ENCODE results near the gene MEIS2.

MEIS2 gene

DNA sequence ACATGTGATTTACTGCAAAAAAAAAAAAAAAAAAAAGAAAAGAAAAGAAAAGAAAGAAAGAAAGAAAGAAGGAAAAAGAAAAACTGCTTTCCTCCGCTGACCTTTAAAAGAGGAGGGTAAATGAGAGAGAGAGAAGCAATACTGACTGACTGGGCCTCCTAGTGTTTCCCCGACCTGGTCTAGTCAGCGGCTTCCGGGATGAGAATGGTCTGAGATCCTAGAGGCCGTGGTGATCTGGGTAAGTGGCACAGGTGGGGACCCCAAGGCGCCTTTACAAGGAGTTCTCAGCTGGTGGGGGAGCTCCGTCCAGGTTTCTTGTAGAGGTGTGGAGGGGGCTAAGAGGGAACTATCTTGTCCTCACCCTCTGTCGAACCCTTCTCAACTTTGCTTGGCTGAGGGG, 223.1 kb downstream of the MEIS2 start:
- no peak overlapping the region for H3K4me3 ChIP-seq (ENCODE audit: extremely low read depth, insufficient read depth, low read length, poor library complexity, severe bottlenecking)
- H3K27ac ChIP-seq (ENCODE audit: low read depth, low read length, severe bottlenecking), result no peak overlapping the region
- no peaks in the 10 kb centered on the region for H3K4me1 ChIP-seq (ENCODE audit: control insufficient read depth, insufficient read depth, low read length, poor library complexity, severe bottlenecking)
- H3K9me3 ChIP-seq (ENCODE audit: control insufficient read depth, low read length), result no peaks in the 10 kb centered on the region
- WGBS, 2 experiments (ENCODE audit: insufficient coverage in 2 of 2), result 16 to 38% methylated on average over 1 to 5 of the region's 8 CpGs
- no peaks in the 10 kb centered on the region for H3K36me3 ChIP-seq (ENCODE audit: control insufficient read depth, insufficient read depth, low read length)

- H3K9me3 ChIP-seq (ENCODE audit: control insufficient read depth, low read length), result no peaks in the 10 kb centered on the region
- H3K4me1 ChIP-seq (ENCODE audit: control insufficient read depth, insufficient read depth, low read length, poor library complexity, severe bottlenecking), result no peaks in the 10 kb centered on the region
- H3K27ac ChIP-seq (ENCODE audit: low read depth, low read length, severe bottlenecking), result no peak overlapping the region
- H3K36me3 ChIP-seq (ENCODE audit: control insufficient read depth, insufficient read depth, low read length), result no peaks in the 10 kb centered on the region
- 83 to 88% methylated on average over 1 of the region's 2 CpGs for WGBS, 2 experiments (ENCODE audit: insufficient coverage in 2 of 2)
- no peak overlapping the region for H3K4me3 ChIP-seq (ENCODE audit: extremely low read depth, insufficient read depth, low read length, poor library complexity, severe bottlenecking)
Measured at GRCh38 chr15:36875740-36876334, 224.5 kb downstream of the MEIS2 start.

DNA sequence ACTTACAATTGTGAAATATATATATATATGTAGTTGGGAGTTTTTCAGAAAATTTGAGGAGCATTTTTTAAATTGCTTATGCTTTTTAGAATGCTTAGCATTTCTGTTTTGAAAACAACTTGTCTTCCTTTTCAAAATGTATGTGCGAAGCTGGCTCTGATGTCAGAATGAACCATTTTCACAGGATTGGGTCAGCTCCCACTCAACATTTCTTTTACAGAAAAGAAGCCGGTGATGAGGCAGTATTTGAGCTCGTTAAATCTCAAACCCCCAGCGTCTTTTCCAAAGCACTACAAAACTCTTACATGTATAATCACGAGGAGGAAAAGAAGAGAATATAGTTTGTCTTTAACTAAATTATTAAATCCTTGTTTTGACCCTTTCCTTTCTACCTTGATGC, 225.4 kb downstream of the MEIS2 start:
- no peaks in the 10 kb centered on the region for H3K9me3 ChIP-seq (ENCODE audit: control insufficient read depth, low read length)
- H3K4me3 ChIP-seq (ENCODE audit: extremely low read depth, insufficient read depth, low read length, poor library complexity, severe bottlenecking), result no peak overlapping the region
- H3K4me1 ChIP-seq (ENCODE audit: control insufficient read depth, insufficient read depth, low read length, poor library complexity, severe bottlenecking), result no peaks in the 10 kb centered on the region
- no peaks in the 10 kb centered on the region for H3K36me3 ChIP-seq (ENCODE audit: control insufficient read depth, insufficient read depth, low read length)
- 91 to 100% methylated on average over 1 of the region's 5 CpGs for WGBS, 2 experiments (ENCODE audit: insufficient coverage in 2 of 2)
- no peak overlapping the region for H3K27ac ChIP-seq (ENCODE audit: low read depth, low read length, severe bottlenecking)

DNA sequence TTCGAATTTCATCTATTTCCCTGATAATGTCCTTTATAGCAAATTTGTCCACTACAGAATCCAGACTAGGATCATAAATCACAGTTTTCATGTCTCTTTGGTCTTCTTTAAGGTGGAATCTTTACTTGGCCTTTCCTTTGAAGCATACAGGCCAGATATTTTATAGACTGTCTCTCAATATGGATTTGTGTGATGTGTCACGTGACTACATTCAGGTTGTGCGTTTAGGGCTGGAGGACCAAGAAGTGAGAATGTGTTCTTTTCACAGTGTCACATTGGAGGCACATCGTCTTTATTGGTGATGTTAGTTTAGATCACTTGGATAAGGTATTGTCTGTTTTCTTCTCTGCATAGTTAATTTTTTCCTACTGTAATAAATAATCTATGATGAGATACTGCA, 232.9 kb downstream of the MEIS2 start:
- no peak overlapping the region for H3K4me3 ChIP-seq (ENCODE audit: extremely low read depth, insufficient read depth, low read length, poor library complexity, severe bottlenecking)
- H3K4me1 ChIP-seq (ENCODE audit: control insufficient read depth, insufficient read depth, low read length, poor library complexity, severe bottlenecking), result no peaks in the 10 kb centered on the region
- H3K36me3 ChIP-seq (ENCODE audit: control insufficient read depth, insufficient read depth, low read length), result no peaks in the 10 kb centered on the region
- no peak overlapping the region for H3K27ac ChIP-seq (ENCODE audit: low read depth, low read length, severe bottlenecking)
- H3K9me3 ChIP-seq (ENCODE audit: control insufficient read depth, low read length), result no peaks in the 10 kb centered on the region
- 96% methylated on average over 4 of the region's 4 CpGs; no CpG with 5 or more reads in 1 of the 2 experiments for WGBS, 2 experiments (ENCODE audit: insufficient coverage in 2 of 2)

DNA sequence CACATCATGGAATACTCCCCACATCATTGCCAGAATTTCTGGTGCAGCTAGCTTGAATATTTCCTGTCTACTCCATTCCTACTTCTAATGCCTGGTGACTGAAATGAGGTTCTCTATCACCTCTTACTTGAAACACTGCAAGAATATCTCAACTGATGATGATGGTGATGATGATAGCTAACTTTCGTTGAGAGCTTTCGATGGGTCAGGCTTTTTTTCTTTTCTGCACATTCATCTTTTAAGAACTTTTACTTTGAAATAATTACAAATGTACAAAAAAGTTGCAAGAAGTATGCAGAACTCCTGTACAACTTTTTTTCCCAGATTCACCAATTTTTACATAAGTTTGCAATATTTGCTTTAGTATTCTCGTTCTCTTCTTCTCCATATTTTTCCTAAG, 233.5 kb downstream of the MEIS2 start:
- no peak overlapping the region for H3K27ac ChIP-seq (ENCODE audit: low read depth, low read length, severe bottlenecking)
- H3K4me3 ChIP-seq (ENCODE audit: extremely low read depth, insufficient read depth, low read length, poor library complexity, severe bottlenecking), result no peak overlapping the region
- no CpG with 5 or more reads among the region's 3 CpGs for WGBS, 2 experiments (ENCODE audit: insufficient coverage in 2 of 2)
- no peaks in the 10 kb centered on the region for H3K9me3 ChIP-seq (ENCODE audit: control insufficient read depth, low read length)
- no peaks in the 10 kb centered on the region for H3K36me3 ChIP-seq (ENCODE audit: control insufficient read depth, insufficient read depth, low read length)
- H3K4me1 ChIP-seq (ENCODE audit: control insufficient read depth, insufficient read depth, low read length, poor library complexity, severe bottlenecking), result no peaks in the 10 kb centered on the region

DNA sequence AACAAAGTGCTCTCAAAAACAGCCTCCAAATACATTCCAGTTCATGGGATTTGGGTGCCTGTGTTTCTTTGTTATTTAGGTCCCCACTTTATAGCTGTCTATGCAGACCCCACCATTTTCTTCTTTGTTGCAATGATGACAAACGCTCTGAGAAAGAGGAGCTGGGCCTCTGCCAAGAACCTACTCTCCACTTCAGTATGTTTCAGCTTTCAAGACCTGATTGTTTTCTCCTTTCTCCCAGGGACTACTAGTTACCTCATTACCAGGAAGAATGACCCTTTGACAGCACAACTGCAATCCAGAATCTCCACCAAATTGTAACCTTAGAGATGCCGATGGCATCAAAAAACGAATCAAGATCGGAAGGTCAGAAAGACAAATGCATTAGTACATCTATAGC, 236.8 kb downstream of the MEIS2 start:
- no peaks in the 10 kb centered on the region for H3K36me3 ChIP-seq (ENCODE audit: control insufficient read depth, insufficient read depth, low read length)
- H3K4me3 ChIP-seq (ENCODE audit: extremely low read depth, insufficient read depth, low read length, poor library complexity, severe bottlenecking), result no peak overlapping the region
- no peaks in the 10 kb centered on the region for H3K9me3 ChIP-seq (ENCODE audit: control insufficient read depth, low read length)
- no peaks in the 10 kb centered on the region for H3K4me1 ChIP-seq (ENCODE audit: control insufficient read depth, insufficient read depth, low read length, poor library complexity, severe bottlenecking)
- WGBS, 2 experiments (ENCODE audit: insufficient coverage in 2 of 2), result 92 to 94% methylated on average over 2 to 4 of the region's 4 CpGs
- no peak overlapping the region for H3K27ac ChIP-seq (ENCODE audit: low read depth, low read length, severe bottlenecking)

- H3K4me1 ChIP-seq (ENCODE audit: control insufficient read depth, insufficient read depth, low read length, poor library complexity, severe bottlenecking), result no peaks in the 10 kb centered on the region
- no peak overlapping the region for H3K4me3 ChIP-seq (ENCODE audit: extremely low read depth, insufficient read depth, low read length, poor library complexity, severe bottlenecking)
- no peak overlapping the region for H3K27ac ChIP-seq (ENCODE audit: low read depth, low read length, severe bottlenecking)
- H3K9me3 ChIP-seq (ENCODE audit: control insufficient read depth, low read length), result no peaks in the 10 kb centered on the region
- H3K36me3 ChIP-seq (ENCODE audit: control insufficient read depth, insufficient read depth, low read length), result no peaks in the 10 kb centered on the region
- no CpG with 5 or more reads among the region's 2 CpGs for WGBS, 2 experiments (ENCODE audit: insufficient coverage in 2 of 2)
Measured at GRCh38 chr15:36860792-36861191, 239.6 kb downstream of the MEIS2 start.

- no peaks in the 10 kb centered on the region for H3K36me3 ChIP-seq (ENCODE audit: control insufficient read depth, insufficient read depth, low read length)
- no peaks in the 10 kb centered on the region for H3K4me1 ChIP-seq (ENCODE audit: control insufficient read depth, insufficient read depth, low read length, poor library complexity, severe bottlenecking)
- H3K4me3 ChIP-seq (ENCODE audit: extremely low read depth, insufficient read depth, low read length, poor library complexity, severe bottlenecking), result no peak overlapping the region
- no peaks in the 10 kb centered on the region for H3K9me3 ChIP-seq (ENCODE audit: control insufficient read depth, low read length)
- H3K27ac ChIP-seq (ENCODE audit: low read depth, low read length, severe bottlenecking), result no peak overlapping the region
Measured at GRCh38 chr15:36858423-36858822, 241.9 kb downstream of the MEIS2 start.

DNA sequence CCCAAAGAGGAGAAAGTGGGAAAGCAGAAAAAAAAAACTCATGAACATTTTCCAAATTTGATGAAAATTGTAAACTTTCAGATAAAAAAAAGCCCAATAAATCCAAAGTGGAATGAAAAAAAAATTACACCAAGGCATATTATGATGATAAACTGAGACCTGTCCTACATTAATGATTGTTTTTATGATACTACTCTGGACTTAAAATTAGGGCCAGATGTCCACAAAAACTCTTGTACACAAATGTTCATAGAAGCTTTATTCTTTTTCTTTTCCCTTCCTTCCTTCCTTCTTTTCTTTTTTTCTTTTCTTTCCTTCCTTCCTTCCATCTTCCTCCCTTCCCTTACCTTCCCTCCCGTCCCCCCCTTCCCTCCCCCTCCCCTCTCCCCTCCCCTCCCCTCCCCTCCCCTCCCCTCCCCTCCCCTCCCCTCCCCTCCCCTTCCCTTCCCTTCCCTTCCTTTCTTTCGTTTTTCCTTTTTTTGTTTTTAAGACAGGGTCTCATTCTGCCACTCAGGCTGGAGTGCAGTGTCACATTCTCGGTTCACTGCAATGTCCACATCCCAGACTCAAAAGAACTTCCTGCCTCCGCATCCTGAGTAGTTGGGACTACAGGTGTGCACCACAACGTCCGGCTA, 243.9 kb downstream of the MEIS2 start:
- H3K4me3 ChIP-seq (ENCODE audit: extremely low read depth, insufficient read depth, low read length, poor library complexity, severe bottlenecking), result no peak overlapping the region
- no peaks in the 10 kb centered on the region for H3K9me3 ChIP-seq (ENCODE audit: control insufficient read depth, low read length)
- H3K4me1 ChIP-seq (ENCODE audit: control insufficient read depth, insufficient read depth, low read length, poor library complexity, severe bottlenecking), result no peaks in the 10 kb centered on the region
- H3K27ac ChIP-seq (ENCODE audit: low read depth, low read length, severe bottlenecking), result no peak overlapping the region
- no peaks in the 10 kb centered on the region for H3K36me3 ChIP-seq (ENCODE audit: control insufficient read depth, insufficient read depth, low read length)
- 95% methylated on average over 2 of the region's 6 CpGs; no CpG with 5 or more reads in 1 of the 2 experiments for WGBS, 2 experiments (ENCODE audit: insufficient coverage in 2 of 2)

- no peaks in the 10 kb centered on the region for H3K36me3 ChIP-seq (ENCODE audit: control insufficient read depth, insufficient read depth, low read length)
- WGBS, 2 experiments (ENCODE audit: insufficient coverage in 2 of 2), result no CpG with 5 or more reads among the region's 2 CpGs
Measured at GRCh38 chr15:36850864-36851263, 249.5 kb downstream of the MEIS2 start.

GRCh38 chr15:36845270-36845669, 255.1 kb downstream of the MEIS2 start:
- Histone ChIP-seq H3K4me1 (ENCODE audit: control insufficient read depth, insufficient read depth, low read length, poor library complexity, severe bottlenecking) (no peaks in the 10 kb centered on the region), H3K36me3 (ENCODE audit: control insufficient read depth, insufficient read depth, low read length) (no peaks in the 10 kb centered on the region), H3K9me3 (ENCODE audit: control insufficient read depth, low read length) (no peaks in the 10 kb centered on the region), H3K27ac (ENCODE audit: low read depth, low read length, severe bottlenecking) (no peak overlapping the region), H3K4me3 (ENCODE audit: extremely low read depth, insufficient read depth, low read length, poor library complexity, severe bottlenecking) (no peak overlapping the region)

More at GRCh38 chr15:36850864-36851263, 249.5 kb downstream of the MEIS2 start:
- Histone ChIP-seq H3K4me3 (ENCODE audit: extremely low read depth, insufficient read depth, low read length, poor library complexity, severe bottlenecking) (no peak overlapping the region), H3K9me3 (ENCODE audit: control insufficient read depth, low read length) (no peaks in the 10 kb centered on the region), H3K4me1 (ENCODE audit: control insufficient read depth, insufficient read depth, low read length, poor library complexity, severe bottlenecking) (no peaks in the 10 kb centered on the region), H3K27ac (ENCODE audit: low read depth, low read length, severe bottlenecking) (no peak overlapping the region)

Measured in mesodermal cell (in vitro differentiated cells).